Cardiac fibroblast (primary cell): ENCODE results near the gene HIVEP3.

Experiments
- DNase-seq, 2 donors: peaks; one replicate each; pipeline versions ENCODE4 v3.0.0 to v3.0.0-alpha.2; 2010; ENCODE audit warnings: low read depth in 2 of 2
- H3K4me3 ChIP-seq, 2 donors: replicated peaks in 1 of 2; 1 replicate in 1 of 2; 2 replicates in 1 of 2; pipeline ENCODE4 v1.5.1; 2011; ENCODE audit warnings: low read depth in 2 of 2, low read length in 2 of 2, mild to moderate bottlenecking in 2 of 2, moderate library complexity in 1 of 2
- CTCF ChIP-seq: IDR thresholded peaks from one replicate; pipeline ENCODE4 v1.5.1; 2011; ENCODE audit warnings: low read depth, mild to moderate bottlenecking, low read length, inconsistent platforms

HIVEP3 gene

GRCh38 chr1:41526956-41527561 is 391.7 kb downstream of the HIVEP3 start:
- no peak overlapping the region for H3K4me3 ChIP-seq
- no peak for TF ChIP-seq CTCF
- DNase-seq: no peak

GRCh38 chr1:41525891-41526587 is 392.7 kb downstream of the HIVEP3 start:
- TF ChIP-seq CTCF: no peak

DNA sequence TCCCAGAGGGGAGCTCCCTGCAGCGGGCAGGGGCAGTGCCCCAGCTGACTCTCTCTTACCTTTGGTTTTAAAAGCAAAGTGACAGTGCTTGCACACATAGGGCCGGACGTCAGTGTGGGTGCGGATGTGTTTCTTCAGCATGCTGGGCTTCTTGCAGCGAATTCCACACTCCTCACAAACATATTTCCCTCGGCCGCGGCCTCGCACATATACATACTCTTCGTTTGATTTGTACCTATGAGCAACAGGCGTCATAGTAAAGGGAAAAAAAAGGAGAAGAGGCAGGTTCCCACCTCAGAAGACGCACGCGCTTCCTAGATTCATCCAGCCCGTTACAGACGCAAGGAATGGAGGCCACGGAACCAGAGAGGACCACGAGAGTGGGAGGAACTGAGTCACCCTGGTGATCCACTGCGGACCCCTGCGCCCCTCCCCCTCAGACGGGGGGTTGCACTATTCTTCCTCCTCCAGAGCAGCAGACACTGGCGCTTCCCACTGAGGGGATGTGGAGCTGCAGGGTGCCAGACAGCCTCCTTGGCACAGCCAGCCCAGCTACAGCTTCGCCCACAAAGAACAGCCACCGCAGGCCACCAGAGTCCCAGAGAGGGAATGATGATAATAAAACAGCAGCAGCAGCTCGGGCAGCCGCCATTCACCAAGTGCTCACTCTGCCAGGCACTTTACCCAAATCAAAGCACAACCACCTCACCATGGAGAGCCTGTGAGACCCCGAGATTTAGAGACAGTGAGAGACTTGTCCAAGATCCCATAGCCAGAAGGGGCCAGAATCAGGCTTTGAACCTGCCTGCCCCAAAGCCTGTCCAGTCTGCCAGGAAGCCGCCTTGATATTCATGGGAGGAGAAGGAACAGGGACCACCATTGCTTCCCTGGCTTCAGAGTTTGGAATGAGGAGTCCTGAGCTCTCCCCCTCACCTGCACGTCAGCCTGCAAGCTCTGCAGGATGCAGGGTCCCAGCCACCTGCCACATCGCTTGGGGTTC is 393.7 kb downstream of the HIVEP3 start:
- no peak for DNase-seq
- TF ChIP-seq CTCF: no peak
- H3K4me3 ChIP-seq: no peak overlapping the region

More at GRCh38 chr1:41525891-41526587, 392.7 kb downstream of the HIVEP3 start:
- H3K4me3 ChIP-seq: no peak overlapping the region
- DNase-seq: no peak

GRCh38 chr1:41523949-41524675 is 394.6 kb downstream of the HIVEP3 start:
- DNase-seq: no peak
- H3K4me3 ChIP-seq: no peak overlapping the region
- no peak for TF ChIP-seq CTCF

DNA sequence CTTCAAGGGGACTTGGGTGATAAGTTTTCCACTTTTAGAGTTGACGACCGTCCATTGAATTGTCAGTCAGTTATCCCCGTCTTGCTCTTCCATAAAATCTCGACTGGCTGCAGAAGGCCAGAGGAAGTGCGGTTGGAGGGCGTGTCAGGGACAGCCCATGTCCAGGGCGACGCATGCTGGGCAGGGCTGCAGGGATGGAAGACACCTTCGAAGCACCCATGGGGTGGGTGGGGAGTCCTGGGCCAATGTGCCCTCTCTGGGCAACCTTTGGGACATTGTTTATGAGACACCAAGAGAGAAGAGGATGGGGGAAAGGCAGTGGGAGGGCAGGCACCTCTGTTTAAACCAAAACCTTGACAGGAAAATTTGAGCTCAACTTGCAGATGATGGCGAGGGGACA is 395.7 kb downstream of the HIVEP3 start:
- no peak overlapping the region for H3K4me3 ChIP-seq
- TF ChIP-seq CTCF: no peak
- DNase-seq: no peak

DNA sequence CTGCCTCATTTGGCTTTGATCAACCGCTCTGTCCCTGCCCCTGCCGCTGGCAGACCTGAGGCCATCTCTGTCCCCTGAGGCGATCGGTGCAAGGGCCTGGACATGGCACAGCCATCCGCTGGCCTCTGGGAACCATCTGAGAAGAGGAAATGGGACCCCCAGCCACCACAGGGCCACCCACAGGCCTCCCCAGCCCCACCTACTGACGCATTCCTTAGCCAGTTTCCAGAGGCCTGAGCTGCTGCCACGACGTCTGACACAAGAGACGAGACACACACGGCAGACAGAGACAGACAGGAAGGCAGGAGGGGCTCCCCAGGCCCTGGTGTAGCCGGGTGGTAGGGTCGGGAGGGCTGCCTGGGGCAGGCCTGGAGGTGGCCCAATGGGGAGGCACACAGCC is 397.0 kb downstream of the HIVEP3 start:
- no peak overlapping the region for H3K4me3 ChIP-seq
- no peak for DNase-seq
- no peak for TF ChIP-seq CTCF
